GM18519 (cell line): ENCODE results near the gene CDK19.

Experiments used
- ATAC-seq: cut with Tn5 transposase; IDR thresholded peaks from one replicate; pipeline ENCODE4 v1.9.1; 2021; ENCODE audit warnings: mild to moderate bottlenecking, moderate library complexity; ENCODE audit not compliant: unreplicated experiment, low FRiP score

Gene CDK19

DNA sequence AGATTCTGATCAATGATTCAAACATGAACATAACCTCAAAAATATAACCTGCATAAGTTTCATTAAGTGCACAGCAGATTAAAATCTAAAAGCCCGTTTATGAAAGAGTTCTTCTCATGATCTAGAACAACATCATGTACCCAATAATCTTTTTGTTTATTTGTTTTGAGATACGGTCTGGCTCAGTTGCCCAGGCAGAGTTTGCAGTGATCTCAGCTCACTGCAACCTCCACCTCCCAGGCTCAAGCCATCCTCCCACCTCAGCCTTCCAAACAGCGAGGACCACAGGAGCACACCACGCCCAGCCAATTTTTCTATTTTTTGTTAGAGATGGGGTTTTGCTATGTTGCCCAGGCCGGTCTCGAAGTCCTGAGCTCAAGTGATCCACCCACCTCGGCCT is 149.7 kb downstream of the CDK19 start:
- ATAC-seq = no peak

DNA sequence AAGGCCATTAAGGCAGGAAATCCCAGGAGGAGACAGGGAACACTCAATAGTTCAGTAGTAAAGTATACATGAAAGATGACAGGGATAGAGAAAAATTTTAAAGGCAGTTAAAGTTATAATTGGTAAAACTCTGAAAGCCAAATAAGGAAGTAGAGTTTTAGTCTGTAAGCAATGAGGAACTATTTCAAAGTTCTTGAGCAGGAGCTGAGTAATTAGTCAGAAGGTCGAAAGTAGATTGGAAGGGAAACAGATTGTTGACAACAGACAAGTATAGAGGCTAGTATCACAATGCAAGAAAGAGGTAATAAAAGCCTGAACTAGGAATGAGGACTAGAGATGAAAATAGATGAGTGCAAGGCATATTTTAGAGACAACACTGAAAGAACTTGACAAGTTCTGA is 150.3 kb downstream of the CDK19 start:
- peak; percentile 67 for ATAC-seq

DNA sequence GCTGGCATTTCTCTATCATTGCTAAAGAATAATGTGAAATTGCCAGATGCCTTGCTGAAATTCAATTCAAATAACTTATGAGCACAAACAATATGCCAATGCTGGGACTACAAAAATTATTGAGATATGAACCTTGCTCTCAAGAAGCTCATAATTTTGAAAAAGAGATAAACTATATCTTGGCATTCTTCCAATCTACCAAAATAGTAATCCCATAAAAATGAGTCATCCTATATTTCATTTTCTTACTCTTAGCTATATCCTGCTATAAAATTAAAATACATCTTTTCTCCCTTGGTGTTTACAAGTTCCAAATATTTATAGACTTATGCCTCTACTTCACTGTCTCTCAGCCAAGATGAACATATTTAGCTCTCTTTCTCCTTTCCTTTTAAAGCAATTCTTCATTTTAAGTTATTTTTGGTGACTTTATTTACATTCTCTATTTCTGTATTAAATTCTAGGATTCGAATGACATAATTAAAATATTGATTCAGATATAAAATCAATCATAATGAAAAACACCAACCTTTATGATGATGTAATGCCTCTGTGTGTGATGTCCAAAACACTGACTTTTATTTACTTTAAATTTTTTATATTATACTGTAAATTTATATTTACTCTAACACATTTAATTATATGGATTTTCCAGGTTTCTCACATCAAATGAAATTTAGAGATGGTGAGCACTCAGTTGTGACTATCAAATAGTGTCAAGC is 152.6 kb downstream of the CDK19 start:
- no peak for ATAC-seq

GRCh38 chr6:110661414-110661813 is 153.9 kb downstream of the CDK19 start:
- no peak for ATAC-seq

GRCh38 chr6:110660066-110660655 is 155.1 kb downstream of the CDK19 start:
- ATAC-seq = no peak

DNA sequence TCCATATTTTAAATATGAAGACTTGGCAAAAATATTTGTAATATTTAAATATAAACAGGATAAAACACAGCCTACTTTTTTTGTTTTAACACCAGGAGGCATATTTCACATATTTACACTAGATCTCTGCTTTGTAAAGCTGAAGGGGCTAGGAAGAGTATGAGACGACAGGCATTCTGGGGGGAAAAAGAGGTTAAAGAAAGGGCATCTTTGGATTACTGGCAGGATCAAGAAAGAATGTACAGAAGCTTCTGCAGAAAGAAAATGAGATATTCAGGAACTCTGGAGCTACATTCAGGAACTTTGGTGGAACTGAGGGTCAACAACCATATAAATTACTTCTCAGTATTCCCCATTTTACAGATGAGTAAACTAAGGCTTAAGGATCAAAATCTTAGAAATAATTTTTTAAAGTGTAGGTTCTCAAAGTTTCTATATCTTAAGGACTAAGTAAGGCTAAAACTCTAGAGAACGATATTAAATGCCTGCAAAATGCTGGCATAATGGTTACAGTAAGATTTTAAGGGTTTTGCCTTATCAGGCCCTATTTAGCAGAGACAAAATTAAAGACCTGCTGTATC is 156.5 kb downstream of the CDK19 start:
- no peak for ATAC-seq

DNA sequence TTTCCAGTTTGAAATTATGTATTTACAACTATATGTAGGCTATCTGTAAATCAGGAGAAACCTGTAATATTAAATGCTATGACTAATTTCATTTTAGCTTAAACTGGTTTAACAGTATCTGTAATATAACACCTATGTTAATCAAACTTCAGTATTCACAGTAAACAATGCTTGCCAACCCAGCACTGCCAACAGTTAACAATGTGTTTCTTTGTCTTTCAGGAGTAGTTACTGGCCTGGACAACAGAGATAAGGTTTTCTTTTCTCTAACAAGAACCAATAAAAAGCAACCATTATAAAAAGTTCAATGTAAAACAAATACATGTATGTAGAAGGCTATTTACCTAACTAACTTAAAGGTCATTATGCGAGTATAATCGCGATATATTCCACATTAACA is 158.8 kb downstream of the CDK19 start:
- ATAC-seq = no peak

DNA sequence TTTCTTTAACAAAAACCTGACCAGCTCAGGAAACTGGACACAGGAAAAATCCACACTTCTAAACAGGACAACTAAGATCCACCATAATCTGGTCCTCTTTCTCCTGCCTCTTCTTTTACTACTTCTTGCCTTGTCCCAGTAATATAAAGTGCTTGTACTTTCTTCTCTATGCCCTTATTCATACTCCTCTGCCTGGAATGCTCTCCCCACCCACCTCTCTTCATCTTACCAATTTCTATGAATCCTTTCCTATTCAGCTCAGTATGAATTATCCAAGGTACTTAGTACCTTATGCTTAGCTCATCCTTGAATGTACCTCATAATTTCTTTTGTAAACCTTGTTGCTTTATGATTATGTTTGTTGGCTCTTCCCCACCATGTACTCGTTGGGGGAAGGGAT is 159.4 kb downstream of the CDK19 start:
- ATAC-seq = no peak

DNA sequence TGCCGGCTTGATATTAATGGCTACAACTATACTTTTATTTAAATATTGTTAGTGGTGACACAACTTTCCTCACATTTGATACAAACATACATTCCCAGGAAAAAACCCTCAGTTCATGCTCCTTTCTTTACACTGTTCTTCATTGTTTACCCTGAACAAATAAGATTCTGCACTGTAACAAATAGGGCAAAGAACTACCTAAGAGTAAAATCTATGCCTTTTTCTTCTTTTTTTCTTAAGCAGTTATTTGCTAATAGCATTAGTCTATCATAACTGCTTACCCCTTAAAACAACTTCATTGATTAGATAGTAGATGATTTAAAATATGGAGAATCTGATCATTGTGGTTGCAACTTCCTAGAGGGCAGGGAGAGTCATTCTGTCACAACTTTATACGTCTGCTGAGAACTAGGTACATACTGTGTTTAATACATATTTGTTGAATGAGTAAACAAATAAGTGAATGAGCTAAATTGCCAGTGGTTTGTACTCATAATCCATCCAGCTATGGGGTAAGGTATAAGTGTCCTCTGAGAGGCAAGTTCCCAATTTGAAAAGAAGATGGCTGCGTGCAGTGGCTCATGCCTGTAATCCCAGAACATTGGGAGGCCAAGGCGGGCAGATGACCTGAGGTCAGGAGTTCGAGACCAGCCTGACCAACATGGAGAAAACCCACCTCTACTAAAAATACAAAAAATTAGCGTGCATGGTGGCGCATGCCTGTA is 161.0 kb downstream of the CDK19 start:
- no peak for ATAC-seq

GRCh38 chr6:110653381-110653780 is 161.9 kb downstream of the CDK19 start:
- ATAC-seq = no peak

DNA sequence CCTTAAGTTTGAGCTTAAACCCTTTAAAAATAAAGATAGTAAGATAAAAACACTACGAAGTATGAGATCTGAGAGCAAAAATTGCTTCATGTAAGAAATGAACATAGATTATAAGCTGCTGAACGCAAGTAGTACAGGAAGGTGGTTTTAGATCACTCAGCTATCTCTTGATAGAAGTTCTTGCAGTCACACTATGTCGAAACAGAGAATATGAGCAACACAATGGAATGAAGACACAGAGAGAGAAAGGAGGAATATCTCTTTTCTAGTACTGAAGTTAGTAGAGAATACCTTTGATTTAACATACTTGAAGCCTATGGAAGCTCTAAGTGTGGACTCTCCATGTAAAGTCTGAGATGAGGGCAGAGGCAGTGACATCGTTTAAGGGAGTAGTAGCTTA is 162.7 kb downstream of the CDK19 start:
- no peak for ATAC-seq

- ATAC-seq = no peak
Observed at GRCh38 chr6:110650755-110651154, 164.5 kb downstream of the CDK19 start.

- no peak for ATAC-seq
Observed at GRCh38 chr6:110649704-110650103, 165.6 kb downstream of the CDK19 start.

GRCh38 chr6:110646951-110647910 is 168.0 kb downstream of the CDK19 start:
- ATAC-seq = no peak

DNA sequence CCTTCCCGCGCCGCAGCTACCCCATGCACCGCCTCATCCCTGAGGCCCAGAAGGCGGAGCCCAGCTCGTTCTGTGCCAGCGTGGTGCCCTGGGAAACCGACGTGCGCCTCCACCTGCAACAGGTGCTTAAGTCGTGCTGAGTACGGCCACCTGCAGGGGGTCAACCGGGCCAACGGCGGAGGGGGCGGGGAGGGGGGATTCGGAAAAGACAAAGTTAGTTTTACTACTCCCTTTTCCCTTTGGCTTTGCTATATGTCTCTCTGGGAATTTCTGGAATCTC is 168.9 kb downstream of the CDK19 start:
- ATAC-seq = no peak

- no peak for ATAC-seq
Observed at GRCh38 chr6:110645685-110646418, 169.4 kb downstream of the CDK19 start.

DNA sequence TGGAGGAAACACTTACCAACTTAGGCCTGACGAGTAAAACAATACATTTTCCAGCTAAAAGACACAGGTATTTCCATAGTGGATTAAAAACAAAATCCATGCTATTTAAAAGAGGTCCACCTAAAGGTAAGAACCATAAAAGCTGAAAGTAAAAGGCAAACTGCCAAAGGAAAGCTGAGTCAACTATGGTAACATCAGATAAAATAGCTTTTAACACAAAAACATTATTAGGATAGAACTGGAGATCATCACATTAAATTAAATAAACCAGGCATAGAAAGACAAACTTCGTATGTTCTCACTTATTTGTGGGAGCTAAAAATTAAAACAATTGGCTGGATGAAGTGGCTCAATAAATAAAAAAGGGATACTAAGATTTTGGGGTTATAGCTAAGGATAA is 172.1 kb downstream of the CDK19 start:
- ATAC-seq = no peak

GRCh38 chr6:110642711-110643110 is 172.6 kb downstream of the CDK19 start:
- no peak for ATAC-seq

DNA sequence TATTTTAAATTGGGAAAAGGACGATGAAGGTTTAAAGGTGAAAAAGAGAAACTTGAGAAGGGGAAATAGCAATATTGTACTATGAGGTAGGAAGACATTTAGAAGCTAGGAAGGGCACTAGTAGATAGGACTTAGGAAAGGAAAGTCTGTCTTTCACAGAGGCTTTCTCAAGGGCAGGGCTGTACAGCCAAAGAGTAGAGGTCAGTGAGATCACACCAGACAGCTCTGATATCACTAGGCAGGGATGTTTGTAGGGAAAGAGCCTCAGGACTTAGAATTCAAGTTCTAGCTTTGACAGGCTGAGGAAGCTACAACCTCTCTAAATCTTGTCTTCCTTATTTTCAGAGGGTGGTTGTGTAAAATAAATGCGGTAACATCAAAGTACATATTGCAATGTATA is 178.5 kb downstream of the CDK19 start:
- no peak for ATAC-seq

DNA sequence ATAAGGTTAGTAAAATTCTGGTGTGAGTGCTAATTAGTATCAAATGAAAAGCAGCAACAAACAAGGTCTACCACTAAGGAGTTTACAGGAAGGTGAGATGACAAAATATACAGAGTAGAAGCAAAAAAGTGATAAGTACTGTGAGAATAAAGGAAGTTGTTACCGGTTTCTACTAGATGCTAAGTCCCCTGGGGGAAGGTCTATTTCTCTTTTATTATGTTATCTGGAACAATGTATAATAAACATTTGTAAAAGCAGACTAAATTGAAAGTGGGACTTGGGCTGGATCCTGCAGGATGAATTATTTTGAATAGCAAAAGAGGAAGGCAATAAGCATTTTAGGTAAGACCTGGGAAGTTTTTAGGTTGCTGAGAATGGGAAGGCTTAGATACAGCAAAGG is 180.2 kb downstream of the CDK19 start:
- ATAC-seq = no peak
